ENCODE measurements around the gene NBR1.
"Not testable (repeated sequence)": the region's sequence is repeated elsewhere in the genome, so short reads cannot be mapped to it uniquely, and the experiment has no call there.

Gene NBR1

GRCh38 chr17:43153197-43153835, 17.7 kb upstream of the NBR1 start:
- not testable (repeated sequence) for DNase-seq (ENCODE audit: low spot score)

DNA sequence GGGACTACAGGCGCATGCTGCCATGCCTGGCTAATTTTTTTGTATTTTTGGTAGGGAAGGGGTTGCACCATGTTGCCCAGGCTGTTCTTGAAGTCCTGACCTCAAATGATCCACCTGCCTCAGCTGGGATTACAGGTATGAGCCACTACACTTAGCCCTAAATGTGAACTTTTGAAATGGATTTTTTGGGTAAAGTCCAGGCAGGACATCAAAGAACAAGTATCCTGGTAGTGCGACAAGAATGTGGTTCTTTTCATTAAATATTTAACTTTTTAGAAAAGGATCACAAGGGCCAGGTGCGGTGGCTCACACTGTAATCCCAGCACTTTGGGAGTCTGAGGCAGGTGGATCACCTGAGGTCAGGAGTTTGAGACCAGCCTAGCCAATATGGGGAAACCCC, 15.3 kb upstream of the NBR1 start:
- DNase-seq (ENCODE audit: low spot score), result no peak

DNA sequence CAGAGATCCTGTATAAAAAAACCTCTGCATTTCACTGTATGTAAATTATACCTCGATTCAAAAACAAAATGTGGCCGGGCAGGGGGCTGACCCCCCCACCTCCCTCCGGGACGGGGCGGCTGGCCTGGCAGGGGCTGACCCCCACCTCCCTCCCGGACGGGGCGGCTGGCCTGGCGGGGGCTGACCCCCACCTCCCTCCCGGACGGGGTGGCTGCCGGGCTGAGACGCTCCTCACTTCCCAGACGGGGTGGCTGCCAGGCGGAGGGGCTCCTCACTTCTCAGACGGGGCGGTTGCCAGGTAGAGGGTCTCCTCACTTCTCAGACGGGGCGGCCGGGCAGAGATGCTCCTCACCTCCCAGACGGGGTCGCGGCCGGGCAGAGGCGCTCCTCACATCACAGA, 11.8 kb upstream of the NBR1 start:
- not testable (repeated sequence) for DNase-seq (ENCODE audit: low spot score)

DNA sequence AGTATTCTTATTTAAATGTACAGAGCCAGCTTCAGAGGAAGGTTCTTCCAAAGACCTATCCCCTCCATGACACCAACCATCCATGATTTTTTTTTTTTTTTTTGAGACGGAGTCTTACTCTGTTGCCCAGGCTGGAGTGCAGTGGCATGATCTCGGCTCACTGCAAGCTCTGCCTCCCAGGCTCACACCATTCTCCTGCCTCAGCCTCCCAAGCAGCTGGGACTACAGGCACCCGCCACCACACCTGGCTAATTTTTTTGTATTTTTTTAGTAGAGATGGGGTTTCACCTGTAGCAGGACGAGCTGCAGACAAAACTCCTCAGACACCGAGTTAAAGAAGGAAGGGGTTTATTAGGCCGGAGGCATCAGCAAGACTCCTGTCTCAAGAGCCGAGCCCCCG, 11.1 kb upstream of the NBR1 start:
- DNase-seq (ENCODE audit: low spot score), result not testable (repeated sequence)

- DNase-seq (ENCODE audit: low spot score), result not testable (repeated sequence)
These were observed 5.0 kb upstream of the NBR1 start for GRCh38 chr17:43165971-43166370.

DNA sequence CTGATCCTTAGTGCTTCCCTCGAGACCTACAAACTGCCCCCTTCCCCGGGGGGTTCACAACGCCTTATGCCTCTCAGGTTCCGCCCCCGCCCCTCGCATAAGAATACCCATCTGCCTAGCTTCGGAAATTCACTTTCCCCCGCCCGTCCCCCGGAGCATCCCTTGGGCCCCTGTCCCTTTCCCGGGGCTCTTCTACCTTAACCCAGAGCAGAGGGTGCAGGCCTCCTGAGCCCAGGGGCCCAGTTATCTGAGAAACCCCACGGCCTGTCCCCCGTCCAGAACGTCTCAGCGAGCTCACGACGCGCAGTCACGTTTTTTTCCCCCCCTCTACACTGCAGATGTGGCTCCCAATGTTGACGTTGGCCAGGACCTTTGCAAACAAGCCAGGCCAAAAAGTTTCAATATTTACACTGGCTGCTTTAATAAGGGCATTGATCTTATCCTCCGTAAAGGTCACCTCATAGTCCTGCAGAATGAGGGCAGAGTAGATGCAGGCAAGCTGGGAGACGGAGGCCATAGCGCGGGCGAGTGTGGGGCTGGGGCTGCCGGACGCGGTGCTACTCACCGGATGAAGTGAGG, 1.4 kb upstream of the NBR1 start:
- DNase-seq (ENCODE audit: low spot score), result no peak

- peak; percentile 95 for DNase-seq (ENCODE audit: low spot score)
These were observed 761 bp upstream of the NBR1 start for GRCh38 chr17:43170140-43170765.

DNA sequence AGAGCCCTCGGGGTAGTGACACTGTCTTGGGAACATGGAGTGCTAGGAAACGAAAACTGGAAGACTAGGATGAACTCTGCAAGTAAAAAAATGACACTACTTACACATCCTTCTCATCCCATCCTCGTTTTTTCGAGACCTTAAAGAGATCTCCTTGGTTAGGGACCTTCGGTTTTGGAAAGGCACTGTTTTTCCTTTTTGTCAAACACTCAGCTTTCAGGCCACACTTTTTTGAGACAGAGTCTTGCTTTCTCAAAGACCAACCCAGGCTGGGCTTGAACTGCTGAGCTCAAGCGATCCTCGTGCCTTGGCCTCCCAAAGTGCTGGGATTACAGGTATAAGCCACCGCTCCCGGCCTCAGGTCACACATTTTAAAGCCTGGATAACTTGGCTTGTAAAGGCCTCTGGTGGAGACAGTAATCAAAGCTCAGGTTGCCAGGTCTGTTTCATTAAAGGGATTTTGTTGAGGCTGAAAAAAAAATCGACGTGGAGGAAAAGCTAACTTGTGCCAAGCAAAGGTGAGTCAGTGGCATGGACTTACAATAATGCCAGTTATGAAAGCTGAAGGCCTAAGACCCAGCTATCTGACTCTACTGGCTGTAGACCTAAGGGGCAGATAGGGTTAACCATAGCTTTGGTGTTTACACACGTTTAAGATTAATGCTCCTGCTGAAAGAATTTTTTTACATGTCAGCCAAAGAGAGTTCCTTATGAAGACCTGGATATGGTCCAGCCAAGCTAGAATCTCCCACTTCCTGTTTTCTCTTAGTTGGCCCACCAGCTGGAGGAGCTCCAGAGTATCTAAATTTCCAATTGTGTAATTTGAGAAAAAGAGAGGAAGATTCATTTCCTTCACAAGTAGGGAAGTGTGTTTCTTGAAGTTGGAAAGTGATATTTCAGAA, 823 bp downstream of the NBR1 start:
- peak; percentile 84 for DNase-seq (ENCODE audit: low spot score)

GRCh38 chr17:43175213-43176118, 4.5 kb downstream of the NBR1 start:
- DNase-seq (ENCODE audit: low spot score), result no peak

- no peak for DNase-seq (ENCODE audit: low spot score)
These were observed 5.1 kb downstream of the NBR1 start for GRCh38 chr17:43176119-43176570.

DNA sequence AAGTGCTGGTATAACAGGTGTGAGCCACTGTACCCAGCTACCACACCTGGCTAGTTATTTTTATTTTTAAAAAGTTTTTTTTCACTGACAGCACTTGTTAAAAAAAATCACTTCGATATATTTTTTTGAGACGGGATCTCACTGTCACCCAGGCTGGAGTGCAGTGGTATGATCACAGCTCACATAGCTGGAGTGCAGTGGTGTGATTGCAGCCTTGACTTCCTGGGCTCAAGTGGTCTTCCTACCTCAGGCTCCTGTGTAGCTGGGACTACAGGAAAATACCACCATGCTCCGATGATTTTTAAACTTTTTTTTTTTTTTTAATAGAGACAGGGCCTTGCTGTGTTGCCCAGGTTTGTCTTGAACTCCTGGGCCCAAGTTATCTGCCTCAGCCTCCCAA, 12.9 kb downstream of the NBR1 start:
- DNase-seq (ENCODE audit: low spot score), result no peak

- DNase-seq (ENCODE audit: low spot score), result not testable (repeated sequence)
These were observed 15.6 kb downstream of the NBR1 start for GRCh38 chr17:43186656-43187055.

DNA sequence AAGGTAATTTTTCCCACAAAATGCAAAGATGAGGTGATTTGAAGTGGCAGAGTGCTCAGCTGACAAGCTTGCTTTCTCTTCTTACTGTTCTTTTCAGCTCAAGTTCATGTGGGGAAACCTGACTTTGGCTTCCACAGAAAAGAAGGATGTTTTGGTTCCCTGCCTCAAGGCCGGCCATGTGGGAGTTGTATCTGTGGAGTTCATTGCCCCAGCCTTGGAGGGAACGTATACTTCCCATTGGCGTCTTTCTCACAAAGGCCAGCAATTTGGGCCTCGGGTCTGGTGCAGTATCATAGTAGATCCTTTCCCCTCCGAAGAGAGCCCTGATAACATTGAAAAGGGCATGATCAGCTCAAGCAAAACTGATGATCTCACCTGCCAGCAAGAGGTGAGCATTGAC, 22.2 kb downstream of the NBR1 start:
- no peak for DNase-seq (ENCODE audit: low spot score)

DNA sequence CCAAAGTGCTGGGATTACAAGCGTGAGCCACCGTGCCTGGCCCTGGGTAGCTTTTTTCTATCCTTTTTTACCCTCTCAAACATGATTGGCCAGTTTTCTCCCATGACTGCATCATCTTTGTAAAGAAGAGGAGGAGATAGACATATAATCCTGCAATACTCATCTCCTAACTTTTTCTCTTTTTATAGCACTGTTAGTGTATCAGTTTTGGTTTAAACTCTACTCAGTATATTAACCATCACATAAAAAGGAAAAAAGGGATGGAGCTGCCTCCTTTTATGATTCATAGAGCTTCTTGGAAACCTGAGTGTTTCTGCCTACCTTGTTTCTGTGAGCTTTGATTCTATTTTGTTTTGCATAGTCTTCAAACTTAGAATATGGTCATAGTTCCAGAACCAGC, 28.6 kb downstream of the NBR1 start:
- no peak for DNase-seq (ENCODE audit: low spot score)

- no peak for DNase-seq (ENCODE audit: low spot score)
These were observed 29.1 kb downstream of the NBR1 start for GRCh38 chr17:43200127-43200526.

DNA sequence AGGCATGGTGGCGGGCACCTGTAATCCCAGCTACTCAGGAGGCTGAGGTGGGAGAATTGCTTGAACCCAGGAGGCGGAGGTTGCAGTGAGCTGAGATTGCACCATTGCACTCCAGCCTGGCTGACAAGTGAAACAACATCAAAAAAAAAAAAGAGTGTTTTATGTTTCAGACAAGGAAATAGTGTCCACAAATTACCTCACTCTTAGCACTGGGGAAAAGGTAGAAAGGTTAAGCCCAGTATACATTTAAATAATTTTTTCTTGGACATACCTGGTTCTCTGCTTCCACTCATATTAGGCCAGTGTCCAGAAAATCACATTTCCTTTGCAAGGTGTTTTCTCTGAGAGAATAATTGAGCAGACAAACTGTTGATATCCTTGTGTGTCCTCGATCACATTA, 32.0 kb downstream of the NBR1 start:
- not testable (repeated sequence) for DNase-seq (ENCODE audit: low spot score)

DNA sequence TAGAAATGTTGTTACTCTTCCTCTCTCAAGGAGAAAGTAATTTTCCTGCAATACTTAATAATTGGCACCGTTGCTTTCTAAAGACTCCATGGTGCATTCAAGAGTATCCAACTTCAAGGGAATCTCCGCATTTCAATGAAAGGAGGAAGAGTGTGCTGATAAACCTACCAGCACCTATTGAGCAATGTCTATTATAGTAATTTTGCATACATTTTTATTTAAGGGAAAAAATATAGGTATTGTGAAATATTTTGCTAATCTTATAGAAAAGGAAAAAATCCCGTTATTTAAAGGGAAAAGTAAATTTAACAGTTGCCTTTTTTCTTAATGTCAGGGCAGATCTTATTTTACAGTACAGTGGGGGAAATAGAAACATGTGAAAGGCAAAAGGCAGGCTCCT, 39.6 kb downstream of the NBR1 start:
- no peak for DNase-seq (ENCODE audit: low spot score)

DNA sequence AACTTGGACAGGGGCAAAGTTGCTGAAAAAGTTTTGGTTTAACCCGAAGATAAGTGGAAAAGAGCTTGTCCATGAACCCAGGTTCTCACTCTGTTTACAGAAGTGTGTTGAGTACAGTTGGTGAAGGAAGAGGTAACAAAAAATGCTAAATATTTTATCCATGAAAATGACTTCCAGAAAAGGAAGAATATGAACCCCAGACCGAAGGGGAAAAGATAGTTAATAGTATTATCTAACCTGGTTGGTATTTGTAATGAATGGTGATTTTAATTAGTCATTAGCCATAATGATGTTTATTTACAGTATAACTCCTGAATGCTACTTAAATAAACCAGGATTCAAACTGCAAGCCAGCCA, 40.1 kb downstream of the NBR1 start:
- no peak for DNase-seq (ENCODE audit: low spot score)

- DNase-seq (ENCODE audit: low spot score), result peak; percentile 50
These were observed 40.7 kb downstream of the NBR1 start, which contains the start of gene TMEM106A for GRCh38 chr17:43211480-43212402. Gene TMEM106A (plus strand): TSS chr17:43211875. CDS start chr17:43213042, 1,167 bp downstream.
